GM12801 (cell line): ENCODE results near the gene VARS1.

Source experiments
- TF ChIP-seq, protein P1 (sequence below): IDR thresholded peaks from one replicate; pipeline ENCODE4 v1.5.1; 2011; ENCODE audit warnings: control low read depth; ENCODE audit not compliant: insufficient read length; ENCODE audit errors: extremely low read depth

Gene VARS1

DNA sequence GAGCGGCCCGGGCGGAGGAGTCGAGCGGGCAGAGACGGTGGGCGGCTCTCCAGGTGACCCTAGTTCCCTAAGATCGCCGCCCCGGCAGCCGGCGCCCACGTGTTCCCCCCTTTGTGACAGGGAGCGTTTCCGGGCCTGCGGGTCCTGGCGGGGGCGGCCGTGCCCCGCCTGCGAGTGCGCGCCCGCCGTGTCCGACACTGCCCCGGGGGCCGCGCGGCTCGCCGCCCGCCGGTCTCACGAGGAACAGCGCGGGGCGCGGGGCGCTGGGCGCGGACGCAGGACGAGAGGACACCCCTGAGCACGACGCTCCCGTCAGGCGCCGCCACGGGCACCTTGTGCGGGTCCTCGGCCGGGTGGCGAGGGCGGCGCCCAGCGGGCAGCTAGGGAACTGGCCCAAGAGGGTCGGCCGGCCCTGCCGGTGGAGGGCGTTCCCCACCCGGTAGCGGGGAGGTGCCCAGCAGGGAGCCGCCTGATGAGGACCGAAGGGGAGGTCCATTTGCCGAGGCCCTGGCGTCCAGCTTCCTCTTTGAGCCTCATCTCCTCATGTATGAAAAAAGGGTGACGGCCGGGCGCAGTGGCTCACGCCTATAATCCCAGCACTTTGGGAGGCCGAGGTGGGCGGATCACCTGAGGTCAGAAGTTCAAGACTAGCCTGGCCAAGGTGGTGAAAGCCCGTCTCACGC lies at the start of gene VARS1:
TSS of gene VARS1 (minus strand) at position 137 of the 683 bp plus-strand sequence. CDS start 535 bp downstream, outside the sequence.
- TF ChIP-seq, protein P1, sequence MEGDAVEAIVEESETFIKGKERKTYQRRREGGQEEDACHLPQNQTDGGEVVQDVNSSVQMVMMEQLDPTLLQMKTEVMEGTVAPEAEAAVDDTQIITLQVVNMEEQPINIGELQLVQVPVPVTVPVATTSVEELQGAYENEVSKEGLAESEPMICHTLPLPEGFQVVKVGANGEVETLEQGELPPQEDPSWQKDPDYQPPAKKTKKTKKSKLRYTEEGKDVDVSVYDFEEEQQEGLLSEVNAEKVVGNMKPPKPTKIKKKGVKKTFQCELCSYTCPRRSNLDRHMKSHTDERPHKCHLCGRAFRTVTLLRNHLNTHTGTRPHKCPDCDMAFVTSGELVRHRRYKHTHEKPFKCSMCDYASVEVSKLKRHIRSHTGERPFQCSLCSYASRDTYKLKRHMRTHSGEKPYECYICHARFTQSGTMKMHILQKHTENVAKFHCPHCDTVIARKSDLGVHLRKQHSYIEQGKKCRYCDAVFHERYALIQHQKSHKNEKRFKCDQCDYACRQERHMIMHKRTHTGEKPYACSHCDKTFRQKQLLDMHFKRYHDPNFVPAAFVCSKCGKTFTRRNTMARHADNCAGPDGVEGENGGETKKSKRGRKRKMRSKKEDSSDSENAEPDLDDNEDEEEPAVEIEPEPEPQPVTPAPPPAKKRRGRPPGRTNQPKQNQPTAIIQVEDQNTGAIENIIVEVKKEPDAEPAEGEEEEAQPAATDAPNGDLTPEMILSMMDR = no peak

DNA sequence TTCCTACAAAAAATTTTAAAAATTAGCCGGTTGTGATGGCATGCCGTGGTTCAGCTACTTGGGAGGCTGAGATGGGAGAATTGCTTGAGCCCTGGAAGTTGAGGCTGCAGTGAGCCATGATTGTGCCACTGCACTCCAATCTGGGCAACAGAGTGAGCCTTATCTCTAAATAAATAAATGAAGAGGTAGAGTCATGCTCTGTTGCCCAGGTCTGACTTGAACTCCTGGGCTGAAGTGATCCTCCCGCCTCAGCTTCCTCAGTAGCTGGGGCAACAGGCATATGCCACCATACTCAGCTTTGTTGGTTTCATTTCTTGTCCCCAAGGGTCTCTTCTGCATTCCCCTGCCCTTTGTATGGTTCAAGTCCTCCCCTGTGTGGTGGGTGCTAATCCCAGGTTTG lies 49.0 kb upstream of the VARS1 start:
- TF ChIP-seq, protein P1 = no peak

GRCh38 chr6:31842053-31842452 lies 46.5 kb upstream of the VARS1 start:
- TF ChIP-seq, protein P1 = no peak

DNA sequence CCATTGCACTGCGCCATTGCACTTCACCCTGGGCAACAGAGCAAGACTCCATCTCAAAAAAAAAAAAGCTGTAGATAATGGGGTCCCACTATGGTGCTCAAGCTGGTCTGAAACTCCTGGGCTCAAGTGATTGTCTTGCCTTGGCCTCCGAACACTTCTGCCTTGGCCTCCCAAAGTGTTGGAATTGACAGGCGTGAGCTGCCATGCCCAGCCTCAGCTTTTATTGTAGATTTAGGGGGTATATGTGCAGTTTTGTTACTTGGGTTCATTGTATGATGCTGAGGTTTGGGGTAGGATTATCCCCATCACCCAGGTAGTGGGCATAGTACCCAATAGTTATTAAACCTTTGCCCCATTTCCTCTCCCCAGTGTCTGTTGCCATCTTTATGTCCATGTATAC lies 43.4 kb upstream of the VARS1 start:
- TF ChIP-seq, protein P1 = no peak

DNA sequence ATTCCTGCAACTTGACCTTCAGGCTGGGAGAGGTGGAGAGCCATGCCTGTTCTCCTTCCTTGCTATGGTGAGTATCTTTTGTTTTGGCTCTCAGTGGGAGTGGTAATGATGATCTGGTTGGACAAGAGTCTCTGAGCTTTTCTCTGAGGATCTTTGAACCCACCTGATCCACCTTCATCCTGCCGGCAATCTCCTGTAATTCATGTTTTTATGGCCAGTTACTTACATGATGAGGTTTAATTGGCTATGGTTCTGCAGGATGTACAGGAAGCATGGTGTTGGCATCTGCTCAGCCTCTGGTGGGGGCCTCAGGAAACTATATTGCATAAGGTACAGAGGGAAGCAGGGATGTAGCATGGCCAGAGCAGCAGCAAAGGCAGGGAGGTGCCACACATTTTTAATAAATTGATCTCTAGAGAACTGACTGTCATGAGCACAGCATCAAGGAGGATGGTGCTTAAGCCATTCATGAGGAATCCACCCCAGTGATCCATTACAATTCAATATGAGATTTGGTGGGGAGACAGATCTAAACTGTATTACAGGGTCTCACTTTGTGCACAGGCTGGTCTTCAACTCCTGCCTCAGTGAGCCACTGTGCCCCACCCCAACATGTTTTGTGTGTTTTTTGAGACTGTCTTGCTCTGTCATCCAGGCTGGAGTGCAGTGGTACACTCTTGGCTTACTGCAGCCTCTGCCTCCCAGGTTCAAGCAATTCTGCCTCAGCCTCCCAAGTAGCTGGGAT lies 42.0 kb upstream of the VARS1 start:
- TF ChIP-seq, protein P1 = no peak

GRCh38 chr6:31836474-31837368 lies 41.2 kb upstream of the VARS1 start:
- TF ChIP-seq, protein P1 = no peak

- TF ChIP-seq, protein P1 = no peak
These were observed 40.5 kb upstream of the VARS1 start for GRCh38 chr6:31836047-31836473.
